WTC11 (cell line): ENCODE results near the gene KDM4C. TPM values are rescaled to one million over a fixed set of nuclear protein-coding genes. Genes with fewer than 3 reads are reported as not detected.

ENCODE experiments used
- ATAC-seq: fragments of 200-7000 bp; cut with Tn5 transposase; 2 replicates; pipeline ENCODE4 v1.10.0; 2021; ENCODE audit warnings: mild to moderate bottlenecking, moderate library complexity
- CTCF ChIA-PET: fragments of 300-600 bp; sonication (Branson Sonifier 250); formaldehyde crosslinking; loops from one replicate; lab custom pipeline; 2021; ENCODE audit warnings: antibody characterized with exemption; lab: Charles Lee
- POLR2A ChIA-PET: fragments of 350-600 bp; sonication (Branson Sonifier 250); formaldehyde crosslinking; loops from one replicate; lab custom pipeline; 2021; ENCODE audit warnings: antibody characterized with exemption; lab: Charles Lee
- DNase-seq: peaks from one replicate; pipeline ENCODE4 v3.0.0; 2021; ENCODE audit warnings: low spot score
- H3K27ac Mint-ChIP-seq: 2 replicates; pipeline ENCODE4 v1.8.0; 2021; ENCODE audit warnings: mixed read lengths
- H3K27me3 Mint-ChIP-seq: 2 replicates; pipeline ENCODE4 v1.8.0; 2021; ENCODE audit warnings: low read depth, mild to moderate bottlenecking, moderate library complexity, mixed read lengths
- H3K36me3 Mint-ChIP-seq: 2 replicates; pipeline ENCODE4 v1.8.0; 2021; ENCODE audit warnings: mixed read lengths
- H3K4me1 Mint-ChIP-seq: 2 replicates; pipeline ENCODE4 v1.8.0; 2022; ENCODE audit warnings: mixed read lengths
- H3K4me3 Mint-ChIP-seq: 2 replicates; pipeline ENCODE4 v1.8.0; 2021; ENCODE audit warnings: mild to moderate bottlenecking, moderate library complexity, mixed read lengths
- H3K9me3 Mint-ChIP-seq: 2 replicates; pipeline ENCODE4 v1.8.0; 2021; ENCODE audit warnings: mixed read lengths
- CREB1 ChIP-seq: sonication (generic); formaldehyde crosslinking; IDR thresholded peaks from 2 replicates; pipeline ENCODE4 v1.8.0; 2023; ENCODE audit warnings: mild to moderate bottlenecking, missing genetic modification reagents
- NR2C2 ChIP-seq: sonication (generic); formaldehyde crosslinking; IDR thresholded peaks from 2 replicates; pipeline ENCODE4 v1.8.0; 2022; ENCODE audit warnings: mild to moderate bottlenecking, missing genetic modification reagents
- SP1 ChIP-seq: sonication (generic); formaldehyde crosslinking; conservative IDR thresholded peaks from 2 replicates; pipeline ENCODE4 v1.8.1; 2022; ENCODE audit warnings: missing genetic modification reagents
- ZNF317 ChIP-seq: sonication (generic); formaldehyde crosslinking; IDR thresholded peaks from 2 replicates; pipeline ENCODE4 v1.8.1; 2023; ENCODE audit warnings: low read depth, mild to moderate bottlenecking, moderate library complexity, missing genetic modification reagents, borderline replicate concordance
- total RNA-seq: library from RNA; stranded (reverse); gene quantifications from 3 replicates; pipeline ENCODE4 v1.2.3, GENCODE V29; 2021
- TF ChIP-seq, protein P1 (sequence below): sonication (generic); formaldehyde crosslinking; IDR thresholded peaks from 2 replicates; pipeline ENCODE4 v1.8.0; 2022; ENCODE audit warnings: missing genetic modification reagents
- TF ChIP-seq, protein P2 (sequence below): sonication (generic); formaldehyde crosslinking; IDR thresholded peaks from 2 replicates; pipeline ENCODE4 v1.8.0; 2022; ENCODE audit warnings: mild to moderate bottlenecking, missing genetic modification reagents
- TF ChIP-seq, protein P3 (sequence below): sonication (generic); formaldehyde crosslinking; IDR thresholded peaks from 2 replicates; pipeline ENCODE4 v1.8.1; 2023; ENCODE audit warnings: mild to moderate bottlenecking, missing genetic modification reagents, borderline replicate concordance
- TF ChIP-seq, protein P4 (sequence below): sonication (generic); formaldehyde crosslinking; IDR thresholded peaks from 2 replicates; pipeline ENCODE4 v1.8.1; 2023; ENCODE audit warnings: mild to moderate bottlenecking, moderate library complexity, missing genetic modification reagents
- TF ChIP-seq, protein P5 (sequence below): fragments of 200-600 bp; IDR thresholded peaks from 2 replicates; pipeline ENCODE4 v1.8.0; 2022; ENCODE audit warnings: antibody characterized with exemption
- TF ChIP-seq, protein P6 (sequence below): sonication (generic); formaldehyde crosslinking; IDR thresholded peaks from 2 replicates; pipeline ENCODE4 v1.8.1; 2022; ENCODE audit warnings: mild to moderate bottlenecking, moderate library complexity, missing genetic modification reagents
- TF ChIP-seq, protein P7 (sequence below): fragments of 250-450 bp; sonication (Bioruptor Pico); IDR thresholded peaks from 2 replicates; pipeline ENCODE4 v1.9.0; 2021; ENCODE audit warnings: moderate library complexity, mild to moderate bottlenecking, inconsistent platforms, borderline replicate concordance

Gene KDM4C
- total RNA-seq, 1 experiment from 2014 or later: 29.2 TPM

DNA sequence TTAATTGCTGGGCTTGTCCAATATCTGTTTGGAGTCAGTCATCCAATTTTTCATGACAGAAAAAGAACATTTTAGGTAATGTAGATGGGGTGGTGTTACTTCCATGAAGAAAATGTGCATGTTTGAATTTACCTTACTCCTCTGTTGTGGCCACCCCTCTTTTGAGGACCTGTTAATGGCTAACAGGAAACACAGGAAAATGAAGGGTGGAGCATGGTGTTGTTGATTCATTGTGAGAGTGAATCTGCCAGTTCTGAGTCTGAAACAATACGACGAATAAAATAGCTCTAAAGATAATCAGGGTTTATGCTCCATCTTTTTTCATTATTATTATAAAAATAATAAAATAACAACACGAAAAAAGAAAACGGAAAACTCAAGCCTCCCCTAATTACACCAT, 335.3 kb downstream of the KDM4C start (continued):
- TF ChIP-seq, protein P1, sequence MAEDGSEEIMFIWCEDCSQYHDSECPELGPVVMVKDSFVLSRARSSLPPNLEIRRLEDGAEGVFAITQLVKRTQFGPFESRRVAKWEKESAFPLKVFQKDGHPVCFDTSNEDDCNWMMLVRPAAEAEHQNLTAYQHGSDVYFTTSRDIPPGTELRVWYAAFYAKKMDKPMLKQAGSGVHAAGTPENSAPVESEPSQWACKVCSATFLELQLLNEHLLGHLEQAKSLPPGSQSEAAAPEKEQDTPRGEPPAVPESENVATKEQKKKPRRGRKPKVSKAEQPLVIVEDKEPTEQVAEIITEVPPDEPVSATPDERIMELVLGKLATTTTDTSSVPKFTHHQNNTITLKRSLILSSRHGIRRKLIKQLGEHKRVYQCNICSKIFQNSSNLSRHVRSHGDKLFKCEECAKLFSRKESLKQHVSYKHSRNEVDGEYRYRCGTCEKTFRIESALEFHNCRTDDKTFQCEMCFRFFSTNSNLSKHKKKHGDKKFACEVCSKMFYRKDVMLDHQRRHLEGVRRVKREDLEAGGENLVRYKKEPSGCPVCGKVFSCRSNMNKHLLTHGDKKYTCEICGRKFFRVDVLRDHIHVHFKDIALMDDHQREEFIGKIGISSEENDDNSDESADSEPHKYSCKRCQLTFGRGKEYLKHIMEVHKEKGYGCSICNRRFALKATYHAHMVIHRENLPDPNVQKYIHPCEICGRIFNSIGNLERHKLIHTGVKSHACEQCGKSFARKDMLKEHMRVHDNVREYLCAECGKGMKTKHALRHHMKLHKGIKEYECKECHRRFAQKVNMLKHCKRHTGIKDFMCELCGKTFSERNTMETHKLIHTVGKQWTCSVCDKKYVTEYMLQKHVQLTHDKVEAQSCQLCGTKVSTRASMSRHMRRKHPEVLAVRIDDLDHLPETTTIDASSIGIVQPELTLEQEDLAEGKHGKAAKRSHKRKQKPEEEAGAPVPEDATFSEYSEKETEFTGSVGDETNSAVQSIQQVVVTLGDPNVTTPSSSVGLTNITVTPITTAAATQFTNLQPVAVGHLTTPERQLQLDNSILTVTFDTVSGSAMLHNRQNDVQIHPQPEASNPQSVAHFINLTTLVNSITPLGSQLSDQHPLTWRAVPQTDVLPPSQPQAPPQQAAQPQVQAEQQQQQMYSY (CRISPR knock-in tag): no peak
- TF ChIP-seq, protein P2, sequence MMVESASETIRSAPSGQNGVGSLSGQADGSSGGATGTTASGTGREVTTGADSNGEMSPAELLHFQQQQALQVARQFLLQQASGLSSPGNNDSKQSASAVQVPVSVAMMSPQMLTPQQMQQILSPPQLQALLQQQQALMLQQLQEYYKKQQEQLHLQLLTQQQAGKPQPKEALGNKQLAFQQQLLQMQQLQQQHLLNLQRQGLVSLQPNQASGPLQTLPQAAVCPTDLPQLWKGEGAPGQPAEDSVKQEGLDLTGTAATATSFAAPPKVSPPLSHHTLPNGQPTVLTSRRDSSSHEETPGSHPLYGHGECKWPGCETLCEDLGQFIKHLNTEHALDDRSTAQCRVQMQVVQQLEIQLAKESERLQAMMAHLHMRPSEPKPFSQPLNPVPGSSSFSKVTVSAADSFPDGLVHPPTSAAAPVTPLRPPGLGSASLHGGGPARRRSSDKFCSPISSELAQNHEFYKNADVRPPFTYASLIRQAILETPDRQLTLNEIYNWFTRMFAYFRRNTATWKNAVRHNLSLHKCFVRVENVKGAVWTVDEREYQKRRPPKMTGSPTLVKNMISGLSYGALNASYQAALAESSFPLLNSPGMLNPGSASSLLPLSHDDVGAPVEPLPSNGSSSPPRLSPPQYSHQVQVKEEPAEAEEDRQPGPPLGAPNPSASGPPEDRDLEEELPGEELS (CRISPR knock-in tag): no peak
- TF ChIP-seq, protein P3, sequence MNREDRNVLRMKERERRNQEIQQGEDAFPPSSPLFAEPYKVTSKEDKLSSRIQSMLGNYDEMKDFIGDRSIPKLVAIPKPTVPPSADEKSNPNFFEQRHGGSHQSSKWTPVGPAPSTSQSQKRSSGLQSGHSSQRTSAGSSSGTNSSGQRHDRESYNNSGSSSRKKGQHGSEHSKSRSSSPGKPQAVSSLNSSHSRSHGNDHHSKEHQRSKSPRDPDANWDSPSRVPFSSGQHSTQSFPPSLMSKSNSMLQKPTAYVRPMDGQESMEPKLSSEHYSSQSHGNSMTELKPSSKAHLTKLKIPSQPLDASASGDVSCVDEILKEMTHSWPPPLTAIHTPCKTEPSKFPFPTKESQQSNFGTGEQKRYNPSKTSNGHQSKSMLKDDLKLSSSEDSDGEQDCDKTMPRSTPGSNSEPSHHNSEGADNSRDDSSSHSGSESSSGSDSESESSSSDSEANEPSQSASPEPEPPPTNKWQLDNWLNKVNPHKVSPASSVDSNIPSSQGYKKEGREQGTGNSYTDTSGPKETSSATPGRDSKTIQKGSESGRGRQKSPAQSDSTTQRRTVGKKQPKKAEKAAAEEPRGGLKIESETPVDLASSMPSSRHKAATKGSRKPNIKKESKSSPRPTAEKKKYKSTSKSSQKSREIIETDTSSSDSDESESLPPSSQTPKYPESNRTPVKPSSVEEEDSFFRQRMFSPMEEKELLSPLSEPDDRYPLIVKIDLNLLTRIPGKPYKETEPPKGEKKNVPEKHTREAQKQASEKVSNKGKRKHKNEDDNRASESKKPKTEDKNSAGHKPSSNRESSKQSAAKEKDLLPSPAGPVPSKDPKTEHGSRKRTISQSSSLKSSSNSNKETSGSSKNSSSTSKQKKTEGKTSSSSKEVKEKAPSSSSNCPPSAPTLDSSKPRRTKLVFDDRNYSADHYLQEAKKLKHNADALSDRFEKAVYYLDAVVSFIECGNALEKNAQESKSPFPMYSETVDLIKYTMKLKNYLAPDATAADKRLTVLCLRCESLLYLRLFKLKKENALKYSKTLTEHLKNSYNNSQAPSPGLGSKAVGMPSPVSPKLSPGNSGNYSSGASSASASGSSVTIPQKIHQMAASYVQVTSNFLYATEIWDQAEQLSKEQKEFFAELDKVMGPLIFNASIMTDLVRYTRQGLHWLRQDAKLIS (CRISPR knock-in tag): no peak
- TF ChIP-seq, protein P4, sequence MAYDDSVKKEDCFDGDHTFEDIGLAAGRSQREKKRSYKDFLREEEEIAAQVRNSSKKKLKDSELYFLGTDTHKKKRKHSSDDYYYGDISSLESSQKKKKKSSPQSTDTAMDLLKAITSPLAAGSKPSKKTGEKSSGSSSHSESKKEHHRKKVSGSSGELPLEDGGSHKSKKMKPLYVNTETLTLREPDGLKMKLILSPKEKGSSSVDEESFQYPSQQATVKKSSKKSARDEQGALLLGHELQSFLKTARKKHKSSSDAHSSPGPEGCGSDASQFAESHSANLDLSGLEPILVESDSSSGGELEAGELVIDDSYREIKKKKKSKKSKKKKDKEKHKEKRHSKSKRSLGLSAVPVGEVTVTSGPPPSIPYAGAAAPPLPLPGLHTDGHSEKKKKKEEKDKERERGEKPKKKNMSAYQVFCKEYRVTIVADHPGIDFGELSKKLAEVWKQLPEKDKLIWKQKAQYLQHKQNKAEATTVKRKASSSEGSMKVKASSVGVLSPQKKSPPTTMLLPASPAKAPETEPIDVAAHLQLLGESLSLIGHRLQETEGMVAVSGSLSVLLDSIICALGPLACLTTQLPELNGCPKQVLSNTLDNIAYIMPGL (CRISPR knock-in tag): no peak

DNA sequence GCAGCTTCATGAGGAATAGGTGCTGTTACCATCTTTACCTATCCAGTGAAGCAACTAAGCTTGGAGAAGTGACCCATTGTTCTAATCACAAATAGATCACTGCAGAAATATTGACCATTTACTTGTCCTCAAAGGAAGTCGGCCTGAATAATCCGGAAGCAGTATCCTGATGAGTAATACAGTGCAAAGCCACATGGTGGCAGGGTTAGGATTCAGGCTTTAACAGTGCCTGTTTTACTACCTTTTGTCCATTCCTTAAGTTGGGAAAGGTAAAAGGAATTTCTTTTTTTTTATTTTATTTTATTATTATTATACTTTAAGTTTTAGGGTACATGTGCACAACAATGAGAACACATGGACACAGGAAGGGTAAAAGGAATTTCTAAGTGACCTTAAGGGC, 336.3 kb downstream of the KDM4C start:
- ChIA-PET POLR2A (interaction anchor here (0.5 kb wide), 1 partner anchor 8 kb away, joined by 4 read pairs; no protein-coding TSS in a partner anchor), CTCF (no interaction called here)
- H3K4me1 Mint-ChIP-seq: peaks cover 7% of the 10 kb centered on the region
- H3K27me3 Mint-ChIP-seq: no peaks in the 10 kb centered on the region
- peak overlapping the region; percentile 90; the same call in 1 of the 2 replicates for H3K27ac Mint-ChIP-seq
- peaks cover 6% of the 10 kb centered on the region for H3K9me3 Mint-ChIP-seq
- H3K36me3 Mint-ChIP-seq: peaks cover 5% of the 10 kb centered on the region
- peak; percentile 81 for ATAC-seq
- no peak overlapping the region for H3K4me3 Mint-ChIP-seq
- DNase-seq: peak; percentile 23
- TF ChIP-seq, protein P5, sequence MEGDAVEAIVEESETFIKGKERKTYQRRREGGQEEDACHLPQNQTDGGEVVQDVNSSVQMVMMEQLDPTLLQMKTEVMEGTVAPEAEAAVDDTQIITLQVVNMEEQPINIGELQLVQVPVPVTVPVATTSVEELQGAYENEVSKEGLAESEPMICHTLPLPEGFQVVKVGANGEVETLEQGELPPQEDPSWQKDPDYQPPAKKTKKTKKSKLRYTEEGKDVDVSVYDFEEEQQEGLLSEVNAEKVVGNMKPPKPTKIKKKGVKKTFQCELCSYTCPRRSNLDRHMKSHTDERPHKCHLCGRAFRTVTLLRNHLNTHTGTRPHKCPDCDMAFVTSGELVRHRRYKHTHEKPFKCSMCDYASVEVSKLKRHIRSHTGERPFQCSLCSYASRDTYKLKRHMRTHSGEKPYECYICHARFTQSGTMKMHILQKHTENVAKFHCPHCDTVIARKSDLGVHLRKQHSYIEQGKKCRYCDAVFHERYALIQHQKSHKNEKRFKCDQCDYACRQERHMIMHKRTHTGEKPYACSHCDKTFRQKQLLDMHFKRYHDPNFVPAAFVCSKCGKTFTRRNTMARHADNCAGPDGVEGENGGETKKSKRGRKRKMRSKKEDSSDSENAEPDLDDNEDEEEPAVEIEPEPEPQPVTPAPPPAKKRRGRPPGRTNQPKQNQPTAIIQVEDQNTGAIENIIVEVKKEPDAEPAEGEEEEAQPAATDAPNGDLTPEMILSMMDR: peak; percentile 19; the same call in 1 of the 2 replicates
- TF ChIP-seq NR2C2 (CRISPR knock-in tag) (no peak), ZNF317 (CRISPR knock-in tag) (no peak), SP1 (CRISPR knock-in tag) (no peak), CREB1 (CRISPR knock-in tag) (no peak)
- TF ChIP-seq, protein P6, sequence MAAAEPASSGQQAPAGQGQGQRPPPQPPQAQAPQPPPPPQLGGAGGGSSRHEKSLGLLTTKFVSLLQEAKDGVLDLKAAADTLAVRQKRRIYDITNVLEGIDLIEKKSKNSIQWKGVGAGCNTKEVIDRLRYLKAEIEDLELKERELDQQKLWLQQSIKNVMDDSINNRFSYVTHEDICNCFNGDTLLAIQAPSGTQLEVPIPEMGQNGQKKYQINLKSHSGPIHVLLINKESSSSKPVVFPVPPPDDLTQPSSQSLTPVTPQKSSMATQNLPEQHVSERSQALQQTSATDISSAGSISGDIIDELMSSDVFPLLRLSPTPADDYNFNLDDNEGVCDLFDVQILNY: no peak
- TF ChIP-seq, protein P7, sequence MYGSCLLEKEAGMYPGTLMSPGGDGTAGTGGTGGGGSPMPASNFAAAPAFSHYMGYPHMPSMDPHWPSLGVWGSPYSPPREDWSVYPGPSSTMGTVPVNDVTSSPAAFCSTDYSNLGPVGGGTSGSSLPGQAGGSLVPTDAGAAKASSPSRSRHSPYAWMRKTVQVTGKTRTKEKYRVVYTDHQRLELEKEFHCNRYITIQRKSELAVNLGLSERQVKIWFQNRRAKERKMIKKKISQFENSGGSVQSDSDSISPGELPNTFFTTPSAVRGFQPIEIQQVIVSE: no peak
